KOPT-K1 (cell line): ENCODE data around the gene PSMB7.

ENCODE experiments used
- H3K27ac ChIP-seq: fragments of 200-600 bp; sonication (generic); 2 replicates; pipeline ENCODE4 v1.5.1; 2016; ENCODE audit warnings: antibody characterized with exemption, mild to moderate bottlenecking, low read depth, low read length; ENCODE audit not compliant: poor library complexity, severe bottlenecking
- H3K36me3 ChIP-seq: fragments of 200-600 bp; sonication (generic); 2 replicates; pipeline ENCODE4 v1.5.1; 2017; ENCODE audit warnings: antibody characterized with exemption, mild to moderate bottlenecking, low read length, moderate library complexity; ENCODE audit not compliant: insufficient read depth
- H3K9me3 ChIP-seq: fragments of 200-600 bp; sonication (generic); 2 replicates; pipeline ENCODE4 v1.5.1; 2017; ENCODE audit warnings: antibody characterized with exemption, low read length, mild to moderate bottlenecking; ENCODE audit not compliant: insufficient read depth, poor library complexity, severe bottlenecking

The PSMB7 gene

DNA sequence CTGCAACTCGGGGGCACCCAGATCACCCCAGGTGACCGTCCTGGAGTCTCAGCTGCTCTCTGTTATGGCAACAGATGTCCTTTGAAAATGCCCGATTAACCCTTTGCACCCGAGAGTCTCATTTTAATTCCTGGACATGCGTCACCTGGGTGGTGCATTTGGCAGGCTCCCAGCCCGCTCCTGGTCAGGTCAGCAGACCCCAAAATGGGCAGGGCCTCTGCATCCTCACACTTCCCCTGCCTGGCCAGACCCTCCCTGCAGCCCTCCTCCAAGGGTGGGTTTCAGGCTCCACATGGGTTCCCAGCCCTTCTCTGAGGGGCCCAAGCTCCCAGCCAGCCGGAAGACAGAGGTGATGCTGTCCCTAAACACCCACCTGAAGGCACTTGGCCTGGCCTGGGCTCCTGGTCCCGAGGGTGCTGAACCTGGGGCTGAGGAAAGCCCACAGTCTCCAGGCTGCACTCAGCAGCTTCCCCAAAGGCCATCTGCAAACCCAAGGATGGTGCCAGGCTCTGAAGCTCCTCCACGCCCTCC lies 69.4 kb downstream of the PSMB7 start:
- no peaks in the 10 kb centered on the region for H3K9me3 ChIP-seq
- H3K36me3 ChIP-seq = peaks cover 27% of the 10 kb centered on the region
- H3K27ac ChIP-seq = no peak overlapping the region

DNA sequence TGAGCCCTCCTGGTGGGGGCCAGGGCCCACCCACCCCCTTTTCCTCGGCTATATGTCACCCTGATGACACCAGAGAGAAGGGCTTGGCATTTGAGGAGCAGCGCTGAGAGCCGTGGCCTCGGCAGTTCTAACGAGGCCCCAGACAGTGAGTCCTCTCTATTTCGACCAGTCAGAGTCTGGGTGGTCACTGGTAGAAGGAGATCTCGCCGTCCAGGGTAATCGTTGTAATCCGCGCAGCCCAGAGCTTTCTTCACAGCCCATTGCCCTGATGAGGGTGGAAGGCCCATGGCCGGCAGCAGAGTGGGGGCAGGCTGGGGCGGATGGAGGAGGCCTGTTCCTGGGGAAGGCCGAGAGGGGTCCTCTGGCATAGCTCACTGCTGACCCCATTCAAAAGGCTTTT lies 70.2 kb downstream of the PSMB7 start:
- peaks cover 20% of the 10 kb centered on the region for H3K36me3 ChIP-seq

DNA sequence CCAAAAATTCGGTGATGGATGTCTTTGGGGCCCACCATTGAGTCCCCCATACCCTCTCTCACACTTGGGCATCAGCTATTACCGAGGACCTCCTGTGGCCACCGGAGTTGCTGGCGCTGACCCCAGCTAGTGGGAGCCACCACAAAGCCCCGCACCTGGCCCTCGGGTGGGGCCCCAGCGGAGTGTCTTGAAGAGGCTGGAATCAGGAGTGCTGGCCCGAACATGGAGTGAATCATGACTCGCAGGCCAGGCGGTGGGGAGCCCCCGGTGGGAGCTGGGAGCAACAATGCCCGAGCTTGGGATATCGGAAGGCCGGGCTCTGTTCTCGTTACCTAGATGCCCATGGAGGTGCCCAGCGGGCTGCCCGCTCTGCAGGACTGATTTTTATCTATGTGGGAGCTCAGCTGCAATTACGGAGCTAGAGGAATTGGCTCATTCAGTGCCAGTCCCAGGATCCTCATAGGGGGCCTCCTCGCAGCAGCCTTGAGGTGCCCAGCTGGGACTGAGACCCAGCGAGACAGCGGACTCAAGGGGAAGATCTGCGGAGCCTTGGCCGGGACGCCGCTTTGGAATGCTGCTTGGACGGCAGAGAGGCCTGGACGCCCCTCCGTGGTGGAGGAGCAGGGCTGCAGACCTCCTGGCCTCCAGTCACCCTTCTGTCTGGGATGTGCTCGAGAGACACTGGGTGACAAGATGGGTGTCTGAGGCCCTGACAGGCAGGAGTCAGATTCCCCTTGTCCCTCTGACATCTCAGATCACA lies 70.8 kb downstream of the PSMB7 start:
- H3K27ac ChIP-seq = no peak overlapping the region
- no peaks in the 10 kb centered on the region for H3K9me3 ChIP-seq
- peaks cover 14% of the 10 kb centered on the region; the same call in 1 of the 2 replicates for H3K36me3 ChIP-seq

More for the DNA sequence above, 70.2 kb downstream of the PSMB7 start:
- H3K9me3 ChIP-seq = no peaks in the 10 kb centered on the region
- H3K27ac ChIP-seq = no peak overlapping the region

DNA sequence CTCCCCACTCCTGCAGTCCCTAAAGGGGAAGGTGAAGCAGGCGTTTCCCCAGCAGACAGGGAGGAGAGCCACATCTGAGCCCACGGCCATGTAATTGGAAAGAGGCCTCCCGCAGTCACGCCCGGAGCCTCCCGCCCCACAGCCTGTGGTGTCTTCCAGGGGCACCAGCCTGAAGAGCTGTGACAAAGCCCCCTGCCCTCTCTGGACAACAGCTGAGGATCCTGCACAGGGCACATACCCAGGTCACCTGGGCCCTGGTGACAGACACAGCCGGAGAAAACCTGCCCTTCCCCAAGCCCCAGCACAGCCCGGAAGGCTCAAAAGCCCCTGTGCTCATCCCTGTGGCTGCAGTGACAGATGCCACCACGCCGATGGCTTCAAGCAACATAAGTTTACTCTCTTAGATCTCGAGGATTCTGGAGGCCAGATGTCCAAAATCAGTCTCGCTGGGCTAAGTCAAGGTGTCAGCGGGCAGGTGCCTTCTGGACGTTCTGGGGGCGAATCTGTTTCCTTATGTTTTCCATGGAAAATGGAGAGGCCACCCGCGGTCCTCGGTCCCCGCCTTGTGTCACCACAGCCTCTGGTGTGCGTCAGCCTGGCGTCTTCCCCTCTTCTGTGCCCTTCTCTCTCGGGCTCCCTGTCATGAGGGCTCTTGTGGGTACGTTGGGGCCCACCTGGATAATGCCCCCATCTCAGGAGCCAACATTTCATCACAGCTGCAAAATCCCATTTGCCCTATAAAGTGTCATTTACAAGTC lies 71.5 kb downstream of the PSMB7 start:
- Histone ChIP-seq H3K36me3 (peaks cover 9% of the 10 kb centered on the region; the same call in 1 of the 2 replicates), H3K27ac (no peak overlapping the region), H3K9me3 (peaks cover under 1% of the 10 kb centered on the region)

DNA sequence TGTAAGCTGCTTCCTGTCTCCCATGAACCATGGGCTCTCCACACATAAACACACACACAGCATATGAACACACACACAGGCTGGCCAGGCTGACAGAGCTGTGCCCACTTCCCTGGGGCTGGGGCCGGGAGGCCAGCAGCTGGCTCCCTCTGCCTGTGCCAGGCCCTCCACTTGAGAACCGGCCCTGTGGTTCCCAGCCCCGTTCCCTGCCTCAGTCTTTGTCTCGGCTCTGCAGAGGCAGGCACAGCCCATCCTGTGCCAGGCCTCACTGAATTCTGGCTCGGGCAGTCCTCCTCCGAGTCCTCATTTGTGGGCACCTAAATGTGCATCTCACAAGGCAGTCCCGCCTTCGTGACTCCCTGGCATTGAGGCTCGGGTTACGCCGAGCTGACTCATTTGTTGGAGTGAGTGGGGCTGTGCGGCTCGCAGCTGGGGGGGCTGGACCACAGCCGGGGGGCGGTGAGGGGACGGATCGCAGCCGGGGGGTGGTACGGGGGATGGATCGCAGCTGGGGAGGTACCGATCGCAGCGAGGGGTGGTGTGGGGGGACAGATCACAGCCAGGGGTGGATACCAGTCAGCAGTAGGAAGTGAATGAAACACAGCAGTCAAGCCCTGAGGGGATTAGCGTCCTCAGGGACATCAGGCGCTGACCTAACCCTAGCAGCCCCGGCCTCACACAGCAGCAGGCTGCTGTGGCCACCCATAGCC lies 72.3 kb downstream of the PSMB7 start:
- Histone ChIP-seq H3K27ac (no peak overlapping the region), H3K36me3 (peaks cover 2% of the 10 kb centered on the region; the same call in 1 of the 2 replicates), H3K9me3 (peaks cover 7% of the 10 kb centered on the region)

DNA sequence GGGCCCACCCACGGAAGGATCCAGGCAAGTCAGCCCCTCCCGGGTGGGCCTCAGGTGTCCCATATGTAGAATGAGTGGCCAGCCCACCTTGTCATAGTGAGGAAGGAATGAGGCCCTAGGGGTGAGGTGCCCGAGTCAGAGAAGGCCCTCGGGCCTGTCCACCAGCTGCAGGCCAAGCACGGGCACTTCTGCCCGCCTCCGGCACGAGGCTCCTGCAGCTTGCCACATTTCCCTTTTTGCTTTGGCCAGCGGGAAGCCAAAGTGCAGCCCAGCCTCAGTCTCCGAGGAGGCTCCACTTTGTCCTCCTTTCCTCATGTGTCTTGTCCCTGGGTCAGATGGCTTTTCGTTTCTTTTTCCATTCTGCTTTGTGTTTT lies 72.9 kb downstream of the PSMB7 start:
- Histone ChIP-seq H3K9me3 (peaks cover 12% of the 10 kb centered on the region), H3K27ac (no peak overlapping the region), H3K36me3 (no peaks in the 10 kb centered on the region)

DNA sequence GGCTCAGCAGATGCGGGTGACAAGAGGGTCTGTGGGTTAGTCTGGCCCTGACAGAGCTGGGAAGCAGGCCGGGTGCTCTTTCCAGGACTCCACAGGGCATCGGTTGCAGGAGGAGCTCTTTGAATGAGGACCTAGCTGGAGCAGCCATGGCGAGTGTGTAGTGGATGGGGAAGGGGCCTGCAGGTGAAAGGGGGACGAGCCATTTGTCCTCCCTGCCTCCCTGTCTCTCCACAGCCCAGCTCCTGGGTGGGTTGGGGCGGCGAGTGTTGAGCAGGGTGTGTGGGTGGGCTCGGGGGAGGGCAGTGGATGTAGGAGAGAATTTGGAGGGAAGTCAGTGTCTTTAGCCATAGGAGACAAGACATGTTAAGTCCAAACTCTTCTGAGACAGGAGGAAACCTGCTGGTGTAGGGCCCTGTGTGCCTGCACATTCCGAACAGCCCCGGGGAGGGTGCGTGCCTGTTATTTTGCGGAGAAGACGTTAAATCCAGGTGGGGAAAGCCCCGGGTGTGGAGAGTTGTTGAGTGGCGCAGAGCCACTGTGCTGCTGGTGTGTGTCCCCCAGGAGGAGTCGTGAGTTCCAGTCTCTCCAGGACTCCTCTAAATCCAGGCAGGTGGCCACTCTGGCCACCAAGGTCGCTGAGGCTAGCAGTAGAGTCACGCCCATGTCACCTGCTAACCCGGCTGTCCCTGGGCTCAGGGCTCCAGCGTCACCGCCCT lies 73.6 kb downstream of the PSMB7 start:
- peaks cover 17% of the 10 kb centered on the region for H3K9me3 ChIP-seq
- no peaks in the 10 kb centered on the region for H3K36me3 ChIP-seq
- H3K27ac ChIP-seq = no peak overlapping the region

DNA sequence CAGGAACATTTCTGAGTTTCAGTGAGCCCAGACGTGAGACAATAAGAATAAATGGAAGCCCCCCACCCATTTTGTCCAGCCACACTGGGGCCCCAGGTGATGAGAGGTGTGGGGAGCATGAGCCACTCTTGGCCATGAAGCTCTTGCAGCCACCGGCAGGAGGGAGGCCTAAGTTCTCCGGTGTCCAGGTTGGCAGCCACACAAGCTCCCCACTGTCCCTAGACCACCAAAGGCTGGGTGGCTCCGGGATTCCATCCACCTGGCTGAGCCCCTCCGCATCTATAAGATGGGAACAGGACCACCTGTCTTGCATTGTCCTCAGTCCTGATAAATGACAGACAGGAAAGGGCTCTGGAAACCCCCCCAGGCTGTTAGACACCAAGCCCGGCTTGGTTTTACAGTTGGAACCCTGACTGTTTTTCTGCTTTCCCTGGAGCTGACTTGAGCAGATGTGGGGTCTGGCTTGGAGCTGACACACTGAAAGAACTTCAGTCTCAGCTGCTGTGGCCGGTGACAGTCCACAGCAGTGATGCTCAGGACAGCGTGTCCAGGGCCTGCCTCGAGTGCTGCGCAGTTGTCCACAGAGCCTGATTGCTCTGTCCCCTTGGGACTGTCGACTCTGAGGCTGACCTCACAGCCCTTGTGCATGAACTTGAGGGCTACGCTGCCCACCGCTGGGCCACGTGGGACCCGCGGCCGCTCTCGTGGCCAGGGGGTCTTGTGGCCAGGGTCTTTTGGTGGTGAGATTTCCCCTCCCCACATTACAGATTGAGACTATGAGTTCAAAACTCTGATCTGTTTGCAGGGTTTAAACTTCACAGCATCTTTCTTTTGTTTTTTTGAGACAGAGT lies 74.8 kb downstream of the PSMB7 start:
- no peak overlapping the region for H3K27ac ChIP-seq
- peaks cover 17% of the 10 kb centered on the region for H3K9me3 ChIP-seq
- no peaks in the 10 kb centered on the region for H3K36me3 ChIP-seq

DNA sequence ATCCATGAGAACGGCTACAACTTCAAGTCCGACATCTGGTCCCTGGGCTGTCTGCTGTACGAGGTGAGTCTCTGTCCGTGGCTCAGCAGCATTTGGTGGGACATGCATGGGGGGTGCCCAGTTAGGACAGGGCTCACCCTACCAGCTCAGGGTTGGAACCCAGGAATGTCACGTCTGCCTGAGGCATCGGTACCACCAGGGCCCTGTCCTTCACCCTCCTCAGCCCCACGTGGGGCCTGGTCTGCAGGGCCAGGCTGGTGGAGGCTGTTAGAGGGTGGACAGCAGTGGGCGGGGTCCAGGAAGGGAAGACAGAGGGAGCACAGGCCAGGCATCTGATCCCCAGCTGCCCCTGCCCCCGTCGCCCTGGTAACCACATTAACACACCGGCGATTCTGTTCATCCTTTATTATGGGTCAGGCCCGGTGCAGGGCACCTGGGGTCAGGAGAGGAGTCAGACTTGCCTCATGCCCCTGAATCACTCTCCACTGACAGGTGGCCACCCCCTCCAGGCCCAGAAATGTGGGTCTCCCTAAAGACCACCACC lies 75.6 kb downstream of the PSMB7 start:
- Histone ChIP-seq H3K9me3 (peaks cover 17% of the 10 kb centered on the region), H3K27ac (no peak overlapping the region), H3K36me3 (no peaks in the 10 kb centered on the region)

DNA sequence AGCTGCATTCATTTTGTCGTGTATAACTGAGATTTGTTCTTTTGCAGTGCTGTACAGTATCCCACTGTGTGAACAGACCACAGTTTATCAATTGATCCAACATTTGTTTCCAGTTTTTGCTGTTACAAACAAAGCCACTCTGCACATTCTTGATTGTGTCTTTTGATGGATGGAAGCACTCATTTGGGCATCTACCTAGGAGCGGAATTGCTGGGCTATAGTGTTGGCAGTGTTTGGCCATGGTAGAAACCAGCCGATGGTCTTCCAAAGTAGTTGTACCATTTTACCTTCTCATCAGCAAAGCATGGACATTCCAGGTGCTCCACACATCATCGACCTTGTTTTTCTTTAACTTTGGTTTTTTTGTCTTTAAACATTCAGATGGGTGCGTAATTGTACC lies 77.7 kb downstream of the PSMB7 start:
- no peaks in the 10 kb centered on the region for H3K36me3 ChIP-seq
- H3K27ac ChIP-seq = no peak overlapping the region
- peaks cover 17% of the 10 kb centered on the region for H3K9me3 ChIP-seq

DNA sequence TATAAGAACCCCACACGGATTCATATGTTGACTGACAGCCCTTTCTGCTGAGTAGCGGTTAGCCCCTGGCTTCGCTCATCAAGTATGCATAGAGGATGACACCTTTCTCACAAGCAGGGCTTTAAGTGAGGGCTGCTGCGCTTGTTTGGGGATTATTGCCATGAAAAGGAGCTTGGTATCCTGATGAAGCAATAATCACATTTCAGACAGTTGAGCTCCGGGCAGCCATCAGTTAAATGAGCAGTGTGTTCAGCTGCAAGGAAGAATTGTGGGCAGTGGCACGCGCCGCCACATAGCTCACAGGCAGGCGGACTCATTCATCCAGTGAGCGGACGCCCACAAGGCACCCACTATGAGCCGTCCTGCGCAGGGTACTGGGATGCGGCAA lies 79.9 kb downstream of the PSMB7 start:
- no peak overlapping the region for H3K27ac ChIP-seq
- no peaks in the 10 kb centered on the region for H3K36me3 ChIP-seq
- peaks cover 17% of the 10 kb centered on the region for H3K9me3 ChIP-seq

DNA sequence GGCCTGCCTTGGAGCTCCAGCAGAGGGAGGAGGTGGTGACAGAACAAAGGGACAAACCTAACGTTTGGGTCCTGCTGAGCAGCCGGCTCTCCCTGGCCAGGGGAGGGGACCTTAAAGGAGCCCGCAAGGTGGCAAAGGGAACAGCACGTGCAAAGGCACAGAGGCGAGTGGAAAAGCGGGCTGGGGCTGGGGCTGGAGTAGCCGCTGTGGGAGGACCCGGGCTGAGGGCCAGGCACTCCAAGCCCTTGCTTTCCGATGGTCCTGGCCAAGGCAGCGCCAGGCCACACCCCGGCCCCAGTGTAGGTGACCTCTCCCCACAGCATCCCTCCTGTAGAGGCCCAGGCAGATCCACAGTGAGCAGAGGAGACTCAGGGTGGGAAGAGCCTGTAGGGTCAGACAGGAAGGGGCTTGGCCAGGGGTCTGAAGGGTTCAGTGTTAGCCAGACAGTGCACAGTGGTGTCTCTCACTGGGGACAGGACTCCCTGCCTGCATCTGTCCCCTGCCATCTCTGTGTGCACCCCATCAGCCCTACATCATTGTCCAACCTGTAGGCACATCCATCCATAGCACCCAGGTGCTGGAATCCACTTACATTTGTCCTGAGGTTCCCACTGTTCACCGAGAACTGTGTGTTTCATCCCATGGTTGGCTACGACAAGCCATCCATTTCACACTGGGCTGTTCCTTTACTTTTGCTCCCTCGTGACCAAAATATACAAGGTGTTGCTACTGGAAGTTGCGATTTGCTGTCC lies 80.5 kb downstream of the PSMB7 start:
- Histone ChIP-seq H3K36me3 (no peaks in the 10 kb centered on the region), H3K9me3 (peaks cover 17% of the 10 kb centered on the region), H3K27ac (no peak overlapping the region)

DNA sequence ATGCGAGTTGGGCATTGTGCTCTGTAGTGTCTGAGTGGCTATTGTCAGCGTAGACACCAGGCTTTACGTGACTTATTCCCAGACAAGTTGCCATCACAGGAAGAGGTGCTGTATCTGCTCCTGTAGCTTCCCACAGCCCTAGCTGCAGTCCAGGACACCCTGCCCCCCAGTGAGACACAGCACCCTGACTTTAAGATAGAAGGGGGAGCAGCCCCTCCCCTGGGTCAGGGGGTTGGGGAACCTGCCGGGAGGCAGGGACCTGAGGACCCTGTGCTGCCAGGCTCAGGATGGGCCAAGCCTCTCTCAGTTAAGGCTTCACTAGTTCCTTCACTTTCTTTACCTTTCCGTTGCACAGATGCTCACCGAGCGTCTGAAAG lies 82.1 kb downstream of the PSMB7 start:
- peaks cover 12% of the 10 kb centered on the region for H3K9me3 ChIP-seq
- H3K27ac ChIP-seq = no peak overlapping the region
- H3K36me3 ChIP-seq = no peaks in the 10 kb centered on the region
